Keratinocyte (primary cell): Measurements from ENCODE around the gene TTF1. TPM values are rescaled to one million over a fixed set of nuclear protein-coding genes. Genes with fewer than 3 reads are reported as not detected.

Experiments used
- DNase-seq: peaks from one replicate; pipeline ENCODE4 v3.0.0-alpha.2; 2011; ENCODE audit warnings: low read depth, missing footprints, low spot score
- FAIRE-seq: peaks from 2 replicates; lab custom pipeline; 2011; peaks lifted over from hg19 to GRCh38; lab: Jason Lieb, UNC
- H2AFZ ChIP-seq: 2 replicates; pipeline ENCODE4 v1.6.0; 2012; ENCODE audit warnings: low read length, control low read depth, inconsistent platforms; ENCODE audit not compliant: control insufficient read depth
- H3K27ac ChIP-seq: 2 replicates; pipeline ENCODE4 v1.5.1; 2011; ENCODE audit warnings: low read length; ENCODE audit not compliant: control insufficient read depth, insufficient read depth
- H3K27me3 ChIP-seq: 3 replicates; pipeline ENCODE4 v1.6.0; 2011; ENCODE audit warnings: low read length; ENCODE audit not compliant: control insufficient read depth, insufficient read depth; ENCODE audit errors: extremely low read depth
- H3K36me3 ChIP-seq, 2 experiments: 2 replicates in 1 of 2; 3 replicates in 1 of 2; pipeline ENCODE4 v1.5.1; 2011; ENCODE audit warnings: low read length in 2 of 2, mild to moderate bottlenecking in 1 of 2; ENCODE audit not compliant: control insufficient read depth in 2 of 2, insufficient read depth in 2 of 2; ENCODE audit errors: extremely low read depth in 1 of 2
- H3K4me1 ChIP-seq: 3 replicates; pipeline ENCODE4 v1.5.1; 2011; ENCODE audit warnings: low read length; ENCODE audit not compliant: control insufficient read depth, insufficient read depth; ENCODE audit errors: extremely low read depth
- H3K4me2 ChIP-seq: 3 replicates; pipeline ENCODE4 v1.6.0; 2011; ENCODE audit warnings: low read depth, low read length; ENCODE audit not compliant: control insufficient read depth, insufficient read depth; ENCODE audit errors: extremely low read depth
- H3K4me3 ChIP-seq, 3 experiments: fragments of 200-600 bp in 1 of 3; sonication (generic) in 1 of 3; 2 replicates in 2 of 3; 3 replicates in 1 of 3; pipeline ENCODE4 v1.5.1; 2011 to 2016; ENCODE audit warnings: low read length in 3 of 3, mild to moderate bottlenecking in 3 of 3, control low read depth in 2 of 3, inconsistent platforms in 1 of 3, low read depth in 1 of 3, mixed read lengths in 1 of 3, mixed run types in 1 of 3, moderate library complexity in 1 of 3; ENCODE audit not compliant: control insufficient read depth in 2 of 3, insufficient read depth in 2 of 3; ENCODE audit errors: extremely low read depth in 1 of 3
- H3K79me2 ChIP-seq: 2 replicates; pipeline ENCODE4 v1.6.0; 2012; ENCODE audit warnings: low read length; ENCODE audit not compliant: control insufficient read depth, insufficient read depth
- H3K9ac ChIP-seq: 3 replicates; pipeline ENCODE4 v1.6.0; 2011; ENCODE audit warnings: low read length; ENCODE audit not compliant: control insufficient read depth, insufficient read depth; ENCODE audit errors: extremely low read depth
- H3K9me1 ChIP-seq: 3 replicates; pipeline ENCODE4 v1.6.0; 2011; ENCODE audit warnings: low read length; ENCODE audit not compliant: control insufficient read depth, insufficient read depth; ENCODE audit errors: extremely low read depth
- H3K9me3 ChIP-seq: 2 replicates; pipeline ENCODE4 v1.5.1; 2012; ENCODE audit warnings: low read depth, low read length; ENCODE audit not compliant: control insufficient read depth
- H4K20me1 ChIP-seq: 3 replicates; pipeline ENCODE4 v1.6.0; 2011; ENCODE audit warnings: low read length; ENCODE audit not compliant: control insufficient read depth, insufficient read depth; ENCODE audit errors: extremely low read depth
- EZH2 ChIP-seq: IDR thresholded peaks from one replicate; pipeline ENCODE4 v1.6.1; 2012; ENCODE audit warnings: inconsistent platforms, mild to moderate bottlenecking, low read length, moderate library complexity
- dilution Hi-C: fragments of 300-500 bp; cut with MboI; formaldehyde crosslinking; loops from one replicate; pipeline ENCODE4 v1.7.0; 2020; ENCODE audit warnings: low sequenced_read_pairs; ENCODE audit not compliant: extremely low pct_ligation_motif_present
- polyA plus RNA-seq, 5 experiments: library from polyadenylated mRNA; depleted of rRNA in 3 of 5; stranded (reverse) in 3 of 5; stranded (forward) in 1 of 5; unstranded in 1 of 5; fragments of >200 nt; gene quantifications; 1 replicate in 1 of 5; 2 replicates in 3 of 5; 3 replicates in 1 of 5; pipeline versions ENCODE4 v1.2.1 to v1.2.3, GENCODE V29; 2011 to 2012; ENCODE audit warnings: missing spikeins in 2 of 5, low read depth in 1 of 5, low replicate concordance in 1 of 5
- TF ChIP-seq, protein P1 (sequence below), 3 experiments: IDR thresholded peaks in 1 of 3; conservative IDR thresholded peaks in 1 of 3; optimal IDR thresholded peaks in 1 of 3; 2 replicates in 2 of 3; 3 replicates in 1 of 3; pipeline versions ENCODE3 to v1.5.1; 2011; ENCODE audit warnings: low read length in 3 of 3, mild to moderate bottlenecking in 3 of 3, moderate library complexity in 2 of 3, control low read depth in 1 of 3, inconsistent platforms in 1 of 3; ENCODE audit not compliant: insufficient read depth in 2 of 3; ENCODE audit errors: extremely low read depth in 1 of 3

Gene TTF1
- polyA plus RNA-seq, 1 donor (not counting 4 experiments of a cell fraction or from before 2014, with no cell fraction given): 7.2 TPM

DNA sequence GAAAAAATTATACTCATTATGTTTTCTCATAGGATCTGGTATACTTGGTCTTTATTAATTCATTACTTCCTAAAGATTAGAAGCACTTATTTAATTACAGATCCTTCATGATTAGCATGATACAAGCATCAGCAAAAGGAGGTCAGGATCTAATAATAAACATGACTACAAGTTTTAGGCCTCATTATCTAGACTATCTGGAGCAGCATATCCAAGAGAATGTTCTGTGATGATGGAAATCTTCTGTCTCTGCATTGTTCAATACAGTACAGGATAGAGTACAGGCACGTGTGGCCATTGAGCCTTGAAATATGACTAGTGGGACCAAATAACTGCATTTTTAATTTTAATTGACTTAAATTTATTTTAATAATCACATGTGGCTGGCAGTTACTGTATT, 73.1 kb downstream of the TTF1 start:
- Histone ChIP-seq H3K79me2 (no peaks in the 10 kb centered on the region), H3K36me3 (peaks cover 12 to 52% of the 10 kb centered on the region in 2 experiments), H3K27me3 (no peaks in the 10 kb centered on the region), H3K9me1 (no peaks in the 10 kb centered on the region), H3K9me3 (no peaks in the 10 kb centered on the region), H2AFZ (no peak overlapping the region), H4K20me1 (peaks cover 5% of the 10 kb centered on the region), H3K4me1 (no peaks in the 10 kb centered on the region), H3K4me2 (no peak overlapping the region), H3K9ac (no peak overlapping the region), H3K4me3 (no peak overlapping the region), H3K27ac (no peak overlapping the region)
- TF ChIP-seq, protein P1, sequence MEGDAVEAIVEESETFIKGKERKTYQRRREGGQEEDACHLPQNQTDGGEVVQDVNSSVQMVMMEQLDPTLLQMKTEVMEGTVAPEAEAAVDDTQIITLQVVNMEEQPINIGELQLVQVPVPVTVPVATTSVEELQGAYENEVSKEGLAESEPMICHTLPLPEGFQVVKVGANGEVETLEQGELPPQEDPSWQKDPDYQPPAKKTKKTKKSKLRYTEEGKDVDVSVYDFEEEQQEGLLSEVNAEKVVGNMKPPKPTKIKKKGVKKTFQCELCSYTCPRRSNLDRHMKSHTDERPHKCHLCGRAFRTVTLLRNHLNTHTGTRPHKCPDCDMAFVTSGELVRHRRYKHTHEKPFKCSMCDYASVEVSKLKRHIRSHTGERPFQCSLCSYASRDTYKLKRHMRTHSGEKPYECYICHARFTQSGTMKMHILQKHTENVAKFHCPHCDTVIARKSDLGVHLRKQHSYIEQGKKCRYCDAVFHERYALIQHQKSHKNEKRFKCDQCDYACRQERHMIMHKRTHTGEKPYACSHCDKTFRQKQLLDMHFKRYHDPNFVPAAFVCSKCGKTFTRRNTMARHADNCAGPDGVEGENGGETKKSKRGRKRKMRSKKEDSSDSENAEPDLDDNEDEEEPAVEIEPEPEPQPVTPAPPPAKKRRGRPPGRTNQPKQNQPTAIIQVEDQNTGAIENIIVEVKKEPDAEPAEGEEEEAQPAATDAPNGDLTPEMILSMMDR (optimal IDR thresholded peaks at IDR 0.05 in 1 of 3, IDR thresholded peaks at IDR 0.05 in 1 of 3, conservative IDR thresholded peaks at IDR 0.05 in 1 of 3; ENCODE audit: extremely low read depth in 1 of 3, insufficient read depth in 2 of 3, low read length in 3 of 3): no peak
- TF ChIP-seq EZH2: no peak
- DNase-seq: no peak
- dilution Hi-C loops: no loop called here
- FAIRE-seq: no peak

DNA sequence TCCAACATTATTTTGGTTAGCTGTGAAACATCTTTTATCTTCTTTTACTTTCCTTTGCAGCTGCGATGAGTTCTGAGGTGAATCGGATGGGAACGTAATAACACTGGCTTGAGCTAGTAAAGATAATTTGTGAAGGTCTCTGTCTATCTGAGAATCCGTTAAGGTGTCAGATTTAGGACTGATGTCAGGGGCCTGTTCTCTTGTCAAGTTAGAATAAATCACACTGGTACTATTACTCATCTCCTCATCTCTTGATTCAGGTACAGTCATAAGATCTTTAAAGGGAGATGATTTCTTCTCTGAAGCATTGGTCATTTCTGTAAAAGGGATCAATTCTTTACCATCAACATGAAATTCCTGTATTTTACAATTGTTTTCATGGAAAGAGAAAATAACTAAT, 78.1 kb downstream of the TTF1 start:
- Histone ChIP-seq H3K9me3 (no peaks in the 10 kb centered on the region), H3K9ac (no peak overlapping the region), H3K4me1 (no peaks in the 10 kb centered on the region), H3K27ac (no peak overlapping the region), H2AFZ (no peak overlapping the region), H4K20me1 (peaks cover 5% of the 10 kb centered on the region), H3K36me3 (peaks cover 5 to 59% of the 10 kb centered on the region in 2 experiments), H3K27me3 (no peaks in the 10 kb centered on the region), H3K9me1 (peaks cover 2% of the 10 kb centered on the region), H3K4me3 (no peak overlapping the region), H3K4me2 (no peak overlapping the region), H3K79me2 (peaks cover 4% of the 10 kb centered on the region)
- no peak for DNase-seq
- FAIRE-seq: no peak
- no peak for TF ChIP-seq EZH2
- TF ChIP-seq, protein P1 (optimal IDR thresholded peaks at IDR 0.05 in 1 of 3, IDR thresholded peaks at IDR 0.05 in 1 of 3, conservative IDR thresholded peaks at IDR 0.05 in 1 of 3; ENCODE audit: extremely low read depth in 1 of 3, insufficient read depth in 2 of 3, low read length in 3 of 3): no peak
- dilution Hi-C loops: no loop called here
